Adrenal gland (tissue), 12 donors: ENCODE measurements around the gene DXO. TPM values are rescaled to one million over a fixed set of nuclear protein-coding genes. Genes with fewer than 3 reads are reported as not detected.
A peak's percentile ranks its signal among the peaks of the same experiment; 100 is the strongest.

Source experiments
- DNase-seq, 7 donors: peaks; one replicate each; pipeline ENCODE4 v3.0.0-alpha.2; 2019 to 2020
- H3K27ac ChIP-seq, 5 donors: fragments of 200-600 bp; sonication (generic) in 4 of 5; 1 replicate in 3 of 5; 2 replicates in 2 of 5; pipeline versions ENCODE4 v1.5.1 to v1.8.0; 2016 to 2020; ENCODE audit warnings: mild to moderate bottlenecking in 1 of 5
- H3K27me3 ChIP-seq: fragments of 200-600 bp; 2 replicates; pipeline ENCODE4 v1.8.0; 2021
- H3K36me3 ChIP-seq, 2 donors: fragments of 200-600 bp; replicated peaks in 1 of 2; 1 replicate in 1 of 2; 2 replicates in 1 of 2; pipeline versions ENCODE4 v1.5.1 to v1.8.0; 2018 to 2022
- H3K4me1 ChIP-seq, 2 donors: fragments of 200-600 bp; replicated peaks in 1 of 2; 1 replicate in 1 of 2; 2 replicates in 1 of 2; pipeline versions ENCODE4 v1.5.1 to v1.8.0; 2018 to 2021
- H3K4me3 ChIP-seq, 4 donors: fragments of 200-600 bp; sonication (generic) in 3 of 4; one replicate each; pipeline ENCODE4 v1.5.1; 2016 to 2018
- H3K9me3 ChIP-seq, 3 donors: fragments of 200-600 bp; sonication (generic) in 1 of 3; replicated peaks in 1 of 3; 1 replicate in 2 of 3; 2 replicates in 1 of 3; pipeline versions ENCODE4 v1.5.1 to v1.8.0; 2016 to 2021
- CTCF ChIP-seq, 6 experiments: fragments of 450-650 bp in 4 of 6; fragments of 200-600 bp in 2 of 6; sonication (generic) in 1 of 6; IDR thresholded peaks; 1 replicate in 5 of 6; 2 replicates in 1 of 6; pipeline versions ENCODE4 v1.5.1 to v1.8.0; 2016 to 2021; ENCODE audit warnings: antibody characterized with exemption in 6 of 6, mild to moderate bottlenecking in 2 of 6, moderate library complexity in 1 of 6
- POLR2A ChIP-seq, 2 donors: fragments of 450-650 bp; IDR thresholded peaks; one replicate each; pipeline ENCODE4 v1.6.1; 2017; ENCODE audit warnings: antibody characterized with exemption in 2 of 2, mild to moderate bottlenecking in 2 of 2, moderate library complexity in 1 of 2
- WGBS, 4 donors: extraction: QIAGEN DNeasy Blood & Tissue Kit in 2 of 4; methylation state at CpG; one replicate each; pipeline versions ENCODE4 v1.1.5 to v1.1.7; 2013 to 2017; 5-methylcytosine and 5-hydroxymethylcytosine counted together
- intact Hi-C, 2 donors: fragments of 100-400 bp; cut with DNase I; formaldehyde crosslinking; loops; one replicate each; pipeline versions ENCODE4 v1.14.1 to v1.15.0; 2022 to 2023
- polyA plus RNA-seq, 3 donors: library from polyadenylated mRNA; stranded (reverse); fragments of 200-250 nt in 2 of 3; fragments of 350-450 nt in 1 of 3; fragmentation: Illumina TruSeq in 1 of 3; extraction: RNeasy Lipid Tissue Mini Kit (QIAGEN cat#74804) in 1 of 3; gene quantifications; one replicate each; pipeline ENCODE4 v1.2.3, GENCODE V29; 2013 to 2014
- total RNA-seq, 9 donors: library from RNA; depleted of rRNA in 4 of 9; stranded (reverse); fragments of >200 nt in 4 of 9; fragments of 120-200 nt in 1 of 9; fragmentation: NEBNext Ultra II Directional in 1 of 9; extraction: Animal tissue kit (Norgen Biotek cat#: 25700) in 1 of 9; gene quantifications; one replicate each; pipeline versions ENCODE4 v1.1.0 to v1.2.4, GENCODE V29; 2013 to 2023
- donor health status: healthy with polysubstance abuse.
- donor health status: Bipolar disorder and iron deficiency.
- donor health status: DM: yes; HTN: yes; CAD: no.
- donor health status: DM: no; HTN: no; CAD: no.
- donor health status: DM: no; HTN: no; CAD: no.
- donor health status: DM: yes; HTN: yes; CAD: no.

DXO gene
- total and polyA plus RNA-seq, 12 donors = 19.9 to 102 (median 45.0) TPM

- Histone ChIP-seq H3K27ac (no peak overlapping the region), H3K27me3 (no peaks in the 10 kb centered on the region), H3K36me3 (no peaks in the 10 kb centered on the region), H3K4me1 (no peaks in the 10 kb centered on the region), H3K9me3 (no peaks in the 10 kb centered on the region), H3K4me3 (no peak overlapping the region)
- no peak for DNase-seq
- WGBS, 4 donors = 75 to 92% (median 82%) methylated on average over 8 to 9 of the region's 9 CpGs
- intact Hi-C loops = no loop called here
- TF ChIP-seq POLR2A (IDR thresholded peaks at IDR 0.05) (no peak), CTCF (IDR thresholded peaks at IDR 0.05) (no peak)
Measured at GRCh38 chr6:31928672-31928939, 43.3 kb downstream of the DXO start.

GRCh38 chr6:31927863-31928671 lies 43.9 kb downstream of the DXO start:
- Histone ChIP-seq H3K9me3 (no peaks in the 10 kb centered on the region), H3K4me3 (peak overlapping the region in 1 of 4 donors; percentile 35), H3K4me1 (no peaks in the 10 kb centered on the region), H3K36me3 (no peaks in the 10 kb centered on the region), H3K27ac (no peak overlapping the region), H3K27me3 (no peaks in the 10 kb centered on the region)
- 74 to 81% (median 78%) methylated on average over 6 to 11 of the region's 11 CpGs for WGBS, 4 donors
- intact Hi-C loops = no loop called here
- TF ChIP-seq POLR2A (IDR thresholded peaks at IDR 0.05) (no peak), CTCF (IDR thresholded peaks at IDR 0.05) (peak in 1 of 6 experiments; percentile 6)
- no peak for DNase-seq

GRCh38 chr6:31927242-31927862 lies 44.6 kb downstream of the DXO start, which contains the start of gene C2:
Gene C2 (plus strand): TSS chr6:31927717. CDS start chr6:31927753, 36 bp downstream.
- 54 to 66% (median 59%) methylated on average over 11 of the region's 11 CpGs for WGBS, 4 donors
- Histone ChIP-seq H3K36me3 (no peaks in the 10 kb centered on the region), H3K4me1 (no peaks in the 10 kb centered on the region), H3K4me3 (peak within 1 kb of the TSS in 1 of 4 donors; percentile 35), H3K27me3 (no peaks in the 10 kb centered on the region), H3K9me3 (no peaks in the 10 kb centered on the region), H3K27ac (no peak within 1 kb of the TSS)
- TF ChIP-seq POLR2A (IDR thresholded peaks at IDR 0.05) = no peak
- no peak for TF ChIP-seq CTCF (IDR thresholded peaks at IDR 0.05)
- no peak for DNase-seq
- intact Hi-C loops = no loop called here

GRCh38 chr6:31922942-31923341 lies 49.0 kb downstream of the DXO start:
- no peak for TF ChIP-seq CTCF (IDR thresholded peaks at IDR 0.05)
- DNase-seq = peak in 1 of 7 donors; percentile 49
- H3K9me3 ChIP-seq = no peaks in the 10 kb centered on the region
- H3K27ac ChIP-seq = no peak overlapping the region
- no peaks in the 10 kb centered on the region for H3K36me3 ChIP-seq
- no peaks in the 10 kb centered on the region for H3K4me1 ChIP-seq
- 16 to 33% (median 20%) methylated on average over 5 of the region's 5 CpGs for WGBS, 4 donors
- intact Hi-C loops = no loop called here
- H3K4me3 ChIP-seq = no peak overlapping the region
- no peaks in the 10 kb centered on the region for H3K27me3 ChIP-seq
